NCI-H345 treated with DMSO at 0.1 percent for 48 hours (cell line): ENCODE results near the gene RIT2.
"Not testable (repeated sequence)": the region's sequence is repeated elsewhere in the genome, so short reads cannot be mapped to it uniquely, and the experiment has no call there.

Source experiments
- DNase-seq: peaks from one replicate; lab custom pipeline; 2025; ENCODE audit not compliant: unreplicated experiment; lab: John Stamatoyannopoulos, UW

Gene RIT2

GRCh38 chr18:42854558-42854957 is 260.9 kb downstream of the RIT2 start:
- no peak for DNase-seq

- DNase-seq = no peak
Measured at GRCh38 chr18:42850174-42851083, 265.1 kb downstream of the RIT2 start.

GRCh38 chr18:42839408-42839807 is 276.1 kb downstream of the RIT2 start:
- DNase-seq = no peak

GRCh38 chr18:42838546-42839145 is 276.8 kb downstream of the RIT2 start:
- DNase-seq = no peak

GRCh38 chr18:42830936-42831335 is 284.5 kb downstream of the RIT2 start:
- no peak for DNase-seq

DNA sequence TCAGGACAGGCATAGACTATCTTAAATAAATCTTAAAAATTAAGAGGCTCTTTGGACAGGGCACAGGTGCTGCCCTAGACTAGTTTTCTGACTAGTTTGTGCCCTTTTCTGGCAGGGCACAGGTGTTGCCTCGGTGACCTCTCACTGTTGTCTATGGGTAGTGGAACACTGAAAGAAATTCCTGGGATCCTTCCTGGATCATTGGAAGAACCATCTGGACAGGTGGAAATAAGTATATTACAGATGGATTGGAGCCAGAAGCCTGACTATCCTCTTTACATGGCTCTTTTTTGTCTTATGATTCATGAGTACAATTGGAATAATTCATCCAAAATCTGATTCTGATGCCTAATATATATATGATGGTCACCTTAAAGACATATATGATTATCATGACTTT is 286.6 kb downstream of the RIT2 start:
- no peak for DNase-seq

GRCh38 chr18:42824178-42824577 is 291.3 kb downstream of the RIT2 start:
- no peak for DNase-seq

- no peak for DNase-seq
Measured at GRCh38 chr18:42822711-42823110, 292.8 kb downstream of the RIT2 start.

DNA sequence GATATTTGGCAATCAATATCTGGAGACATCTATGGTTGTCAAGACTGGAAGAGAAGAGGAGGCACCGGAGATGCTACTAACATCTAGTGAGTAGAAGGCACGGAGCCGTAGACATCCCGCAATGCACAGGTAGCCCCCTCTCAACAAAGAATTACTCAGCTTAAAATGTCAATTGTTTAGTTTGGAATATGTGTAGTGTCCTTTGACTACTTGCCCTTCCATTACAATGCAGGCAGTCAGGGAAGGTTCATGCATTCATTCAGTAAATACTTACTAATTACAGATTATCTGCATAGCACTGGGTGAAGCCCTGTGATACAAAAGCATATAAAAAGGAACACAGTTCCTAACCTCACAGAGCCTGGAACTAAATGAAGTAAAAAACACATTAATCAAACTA is 294.0 kb downstream of the RIT2 start:
- DNase-seq = no peak

DNA sequence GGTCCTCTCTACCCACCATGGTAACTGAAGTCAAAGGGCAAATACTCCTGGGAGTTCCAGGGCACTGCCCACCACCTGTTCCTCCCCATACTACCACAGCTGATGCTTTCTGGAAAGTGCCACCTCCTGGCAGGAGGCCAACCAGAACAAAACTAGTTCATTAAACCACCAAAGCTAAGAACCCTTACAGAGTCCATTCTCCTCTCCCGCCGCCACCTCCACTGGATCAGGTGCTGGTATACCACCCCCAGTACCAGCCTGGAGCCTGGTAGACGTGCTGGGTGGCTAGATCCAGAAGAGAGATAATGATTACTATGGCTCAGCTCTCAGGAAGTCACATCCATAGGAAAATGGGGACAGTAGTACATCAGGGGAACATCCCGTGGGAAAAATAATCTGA is 300.9 kb downstream of the RIT2 start:
- DNase-seq = no peak

GRCh38 chr18:42814184-42814583 is 301.3 kb downstream of the RIT2 start:
- no peak for DNase-seq

DNA sequence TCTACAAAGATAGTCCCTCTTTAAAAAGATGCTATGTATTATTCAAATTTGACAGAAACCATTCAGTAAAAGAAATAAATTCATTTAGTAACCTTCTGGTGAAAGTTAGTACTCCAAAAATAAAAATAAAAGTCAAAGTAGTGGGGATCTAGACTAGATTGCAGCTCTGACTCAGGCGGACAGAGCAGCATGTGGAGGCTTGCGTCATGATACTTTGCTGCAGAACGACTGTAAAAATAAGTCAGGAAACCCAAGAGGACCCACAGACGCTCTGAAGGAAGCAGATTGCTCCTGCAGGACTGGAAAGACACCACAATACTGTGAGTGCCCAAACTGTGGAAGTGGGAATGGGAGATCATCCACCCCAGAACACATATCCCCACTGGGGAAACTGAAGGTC is 301.9 kb downstream of the RIT2 start:
- no peak for DNase-seq

GRCh38 chr18:42807887-42808286 is 307.6 kb downstream of the RIT2 start:
- no peak for DNase-seq

GRCh38 chr18:42801706-42802105 is 313.8 kb downstream of the RIT2 start:
- DNase-seq = no peak

GRCh38 chr18:42798606-42799170 is 316.8 kb downstream of the RIT2 start:
- DNase-seq = no peak

DNA sequence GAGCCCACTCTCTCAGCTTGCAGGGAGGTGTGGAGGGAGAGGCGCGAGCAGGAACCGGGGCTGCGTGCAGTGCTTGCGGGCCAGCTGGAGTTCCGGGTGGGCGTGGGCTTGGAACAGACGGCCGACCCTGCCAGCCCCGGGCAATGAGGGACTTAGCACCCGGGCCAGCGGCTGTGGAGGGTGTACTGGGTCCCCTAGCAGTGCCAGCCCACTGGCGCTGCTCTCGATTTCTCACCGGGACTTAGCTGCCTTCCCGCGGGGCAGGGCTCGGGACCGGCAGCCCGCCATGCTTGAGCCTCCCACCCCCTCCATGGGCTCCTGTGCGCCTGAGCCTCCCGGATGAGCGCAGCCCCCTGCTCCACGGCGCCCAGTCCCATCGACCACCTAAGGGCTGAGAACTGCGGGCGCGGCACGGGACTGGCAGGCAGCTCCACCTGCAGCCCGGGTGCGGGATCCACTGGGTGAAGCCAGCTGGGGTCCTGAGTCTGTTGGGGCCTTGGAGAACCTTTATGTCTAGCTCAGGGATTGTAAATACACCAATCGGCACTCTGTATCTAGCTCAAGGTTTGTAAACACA is 320.2 kb downstream of the RIT2 start:
- not testable (repeated sequence) for DNase-seq

GRCh38 chr18:42792731-42793130 is 322.8 kb downstream of the RIT2 start:
- no peak for DNase-seq

DNA sequence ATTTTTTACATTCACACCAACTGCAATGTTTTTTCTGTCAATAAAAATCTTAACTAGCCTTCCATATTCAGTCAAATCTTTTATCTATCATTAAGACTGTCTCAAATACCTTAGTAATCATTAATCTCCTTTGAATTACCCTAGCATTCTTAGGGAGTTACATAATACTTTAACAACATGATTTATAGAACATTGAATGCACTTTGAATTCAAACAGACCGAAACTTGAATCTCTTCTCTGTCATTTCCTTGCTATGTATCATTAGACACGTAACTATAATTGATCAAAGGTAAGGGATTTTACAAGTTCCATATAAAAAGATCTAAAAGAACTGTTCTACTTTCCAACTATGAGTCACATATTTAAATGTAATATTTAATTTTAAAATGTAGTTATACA is 330.9 kb downstream of the RIT2 start:
- DNase-seq = no peak

- DNase-seq = no peak
Measured at GRCh38 chr18:42782929-42783328, 332.6 kb downstream of the RIT2 start.

- no peak for DNase-seq
Measured at GRCh38 chr18:42781298-42781815, 334.1 kb downstream of the RIT2 start.

- DNase-seq = no peak
Measured at GRCh38 chr18:42780171-42780570, 335.3 kb downstream of the RIT2 start.
